H9 (cell line): Measurements from ENCODE around the gene ABCC2. TPM values are rescaled to one million over a fixed set of nuclear protein-coding genes. Genes with fewer than 3 reads are reported as not detected.

ENCODE experiments used
- DNase-seq: peaks from one replicate; pipeline ENCODE4 v3.0.0-alpha.2; 2017
- H2AFZ ChIP-seq: one replicate; pipeline ENCODE4 v1.6.1; 2013; ENCODE audit warnings: mild to moderate bottlenecking, low read length, control low read depth, moderate library complexity
- H2AK5ac ChIP-seq: 2 replicates; pipeline ENCODE4 v1.6.1; 2013; ENCODE audit warnings: low read length, control low read depth, mixed read lengths; ENCODE audit not compliant: insufficient read length
- H2BK120ac ChIP-seq: one replicate; pipeline ENCODE4 v1.6.1; 2013; ENCODE audit warnings: low read depth, mild to moderate bottlenecking, low read length, control low read depth, inconsistent platforms; ENCODE audit not compliant: poor library complexity, severe bottlenecking
- H2BK12ac ChIP-seq: 2 replicates; pipeline ENCODE4 v1.6.1; 2013; ENCODE audit warnings: low read length, control low read depth, mixed read lengths, low read depth; ENCODE audit not compliant: insufficient read length
- H2BK15ac ChIP-seq: 2 replicates; pipeline ENCODE4 v1.6.1; 2013; ENCODE audit warnings: low read depth, low read length, control low read depth
- H2BK20ac ChIP-seq: one replicate; pipeline ENCODE4 v1.6.1; 2013; ENCODE audit warnings: low read depth, mild to moderate bottlenecking, low read length, control low read depth, inconsistent platforms; ENCODE audit not compliant: poor library complexity, severe bottlenecking
- H2BK5ac ChIP-seq: 2 replicates; pipeline ENCODE4 v1.6.1; 2013; ENCODE audit warnings: low read length, control low read depth, mixed read lengths; ENCODE audit not compliant: insufficient read length
- H3K14ac ChIP-seq: 2 replicates; pipeline ENCODE4 v1.6.1; 2013; ENCODE audit warnings: low read length, control low read depth; ENCODE audit not compliant: insufficient read depth
- H3K18ac ChIP-seq: 2 replicates; pipeline ENCODE4 v1.6.1; 2013; ENCODE audit warnings: low read depth, mild to moderate bottlenecking, mixed read lengths, low read length, control low read depth; ENCODE audit not compliant: insufficient read length
- H3K23ac ChIP-seq: 2 replicates; pipeline ENCODE4 v1.6.1; 2013; ENCODE audit warnings: low read length, control low read depth, mixed read lengths, low read depth; ENCODE audit not compliant: insufficient read length
- H3K23me2 ChIP-seq: 2 replicates; pipeline ENCODE4 v1.6.1; 2013; ENCODE audit warnings: low read depth, mild to moderate bottlenecking, mixed read lengths, low read length, control low read depth; ENCODE audit not compliant: insufficient read length, poor library complexity, severe bottlenecking
- H3K27ac ChIP-seq: 2 replicates; pipeline ENCODE4 v1.5.1; 2013; ENCODE audit warnings: low read length, control low read depth, mixed read lengths, low read depth; ENCODE audit not compliant: insufficient read length
- H3K27me3 ChIP-seq: 2 replicates; pipeline ENCODE4 v1.6.1; 2013; ENCODE audit warnings: low read length, control low read depth, inconsistent platforms; ENCODE audit not compliant: insufficient read depth
- H3K4ac ChIP-seq: 2 replicates; pipeline ENCODE4 v1.6.1; 2013; ENCODE audit warnings: low read depth, mild to moderate bottlenecking, control low read depth, inconsistent platforms, low read length, moderate library complexity
- H3K4me1 ChIP-seq: 2 replicates; pipeline ENCODE4 v1.6.1; 2013; ENCODE audit warnings: low read length, control low read depth, inconsistent platforms; ENCODE audit not compliant: insufficient read depth
- H3K4me2 ChIP-seq: 2 replicates; pipeline ENCODE4 v1.6.1; 2013; ENCODE audit warnings: low read length, control low read depth, mixed read lengths; ENCODE audit not compliant: insufficient read length, insufficient read depth
- H3K56ac ChIP-seq: 2 replicates; pipeline ENCODE4 v1.6.1; 2013; ENCODE audit warnings: low read depth, mild to moderate bottlenecking, mixed read lengths, low read length, control low read depth; ENCODE audit not compliant: insufficient read length
- H3K79me1 ChIP-seq: 2 replicates; pipeline ENCODE4 v1.6.1; 2013; ENCODE audit warnings: low read depth, mild to moderate bottlenecking, moderate library complexity, low read length, control low read depth, inconsistent platforms; ENCODE audit not compliant: insufficient read depth, poor library complexity, severe bottlenecking
- H3K79me2 ChIP-seq: 2 replicates; pipeline ENCODE4 v1.6.1; 2013; ENCODE audit warnings: low read length, control low read depth, inconsistent platforms; ENCODE audit not compliant: insufficient read depth
- H3K9ac ChIP-seq: 2 replicates; pipeline ENCODE4 v1.6.1; 2013; ENCODE audit warnings: low read length, control low read depth, mixed read lengths; ENCODE audit not compliant: insufficient read length; ENCODE audit errors: extremely low read depth
- H3K9me3 ChIP-seq: one replicate; pipeline ENCODE4 v1.6.1; 2013; ENCODE audit warnings: low read depth, low read length, inconsistent platforms; ENCODE audit not compliant: control insufficient read depth
- H3T11ph ChIP-seq: one replicate; pipeline ENCODE4 v1.6.1; 2013; ENCODE audit warnings: mild to moderate bottlenecking, low read length, control low read depth, inconsistent platforms
- H4K20me1 ChIP-seq: one replicate; pipeline ENCODE4 v1.6.1; 2013; ENCODE audit not compliant: control insufficient read depth, insufficient read length, insufficient read depth
- H4K5ac ChIP-seq: 2 replicates; pipeline ENCODE4 v1.6.1; 2013; ENCODE audit warnings: low read depth, mild to moderate bottlenecking, mixed read lengths, low read length, control low read depth; ENCODE audit not compliant: insufficient read length
- H4K8ac ChIP-seq: replicated peaks from 2 replicates; pipeline ENCODE4 v1.6.1; 2013; ENCODE audit warnings: low read length, control low read depth, mixed read lengths, low read depth; ENCODE audit not compliant: insufficient read length
- H4K91ac ChIP-seq: 2 replicates; pipeline ENCODE4 v1.6.1; 2013; ENCODE audit warnings: low read depth, mild to moderate bottlenecking, moderate library complexity, mixed read lengths, low read length, control low read depth; ENCODE audit not compliant: insufficient read length
- H3K27ac Mint-ChIP-seq, 3 experiments: 2 replicates in 2 of 3; 3 replicates in 1 of 3; pipeline ENCODE4 v1.8.0; 2020 to 2021; ENCODE audit warnings: mixed read lengths in 3 of 3, mild to moderate bottlenecking in 1 of 3, moderate library complexity in 1 of 3
- H3K27me3 Mint-ChIP-seq: 2 replicates; pipeline ENCODE4 v1.8.0; 2021; ENCODE audit warnings: low read depth, mild to moderate bottlenecking, moderate library complexity, mixed read lengths
- H3K36me3 Mint-ChIP-seq, 3 experiments: 2 replicates in 2 of 3; 3 replicates in 1 of 3; pipeline ENCODE4 v1.8.0; 2020 to 2021; ENCODE audit warnings: low read depth in 3 of 3, mixed read lengths in 3 of 3; ENCODE audit not compliant: insufficient read depth in 1 of 3
- H3K4me1 Mint-ChIP-seq, 2 experiments: 2 replicates each; pipeline ENCODE4 v1.8.0; 2020; ENCODE audit warnings: mixed read lengths in 2 of 2
- H3K4me3 Mint-ChIP-seq, 2 experiments: 2 replicates in 1 of 2; 3 replicates in 1 of 2; pipeline ENCODE4 v1.8.0; 2020 to 2021; ENCODE audit warnings: mild to moderate bottlenecking in 2 of 2, mixed read lengths in 2 of 2, moderate library complexity in 1 of 2
- H3K9me3 Mint-ChIP-seq, 2 experiments: 2 replicates in 1 of 2; 3 replicates in 1 of 2; pipeline ENCODE4 v1.8.0; 2020; ENCODE audit warnings: mild to moderate bottlenecking in 2 of 2, mixed read lengths in 2 of 2, moderate library complexity in 1 of 2
- total RNA-seq: library from RNA; stranded (reverse); gene quantifications from 2 replicates; pipeline ENCODE4 v1.2.1, GENCODE V29; 2021
- TF ChIP-seq, protein P1 (sequence below): fragments of 200-600 bp; sonication (generic); conservative IDR thresholded peaks from 3 replicates; pipeline ENCODE4 v1.8.0; 2021; ENCODE audit warnings: antibody characterized with exemption, mild to moderate bottlenecking

Gene ABCC2
- total RNA-seq, 1 experiment from 2014 or later, result 0.68 TPM

DNA sequence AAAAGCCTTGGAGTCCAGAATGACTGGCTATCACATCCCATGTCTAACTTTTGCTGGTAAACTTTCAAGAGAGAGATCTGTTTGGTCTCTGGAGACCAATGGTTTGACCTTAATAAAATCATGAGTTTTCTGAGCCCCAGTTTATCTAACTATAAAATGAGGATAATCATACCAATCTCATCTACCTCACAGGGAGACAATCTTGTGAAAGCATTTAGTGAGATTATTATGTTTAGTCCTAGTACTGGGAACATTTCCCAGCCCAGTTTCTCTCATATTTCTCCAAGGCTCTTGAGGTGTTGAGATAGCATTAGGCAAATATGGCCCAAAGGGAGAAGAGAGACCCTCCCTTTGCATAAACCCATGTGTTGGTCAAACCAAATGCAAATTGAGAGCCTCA is 25.8 kb downstream of the ABCC2 start:
- Histone ChIP-seq H4K20me1 (no peaks in the 10 kb centered on the region), H3K27me3 (no peaks in the 10 kb centered on the region), H4K91ac (no peak overlapping the region), H3K18ac (no peak overlapping the region), H4K5ac (no peak overlapping the region), H3K14ac (no peak overlapping the region), H3K9ac (no peak overlapping the region), H2BK15ac (no peak overlapping the region), H2BK5ac (no peak overlapping the region), H3K23me2 (no peaks in the 10 kb centered on the region), H3K79me1 (no peaks in the 10 kb centered on the region), H2BK20ac (no peak overlapping the region), H3T11ph (no peak overlapping the region), H2BK12ac (no peak overlapping the region), H3K4me1 (no peaks in the 10 kb centered on the region), H3K4me2 (no peak overlapping the region), H3K27ac (no peak overlapping the region), H3K23ac (no peak overlapping the region), H4K8ac (no peak overlapping the region), H3K56ac (no peak overlapping the region), H2AK5ac (no peak overlapping the region), H2AFZ (no peak overlapping the region), H3K9me3 (no peaks in the 10 kb centered on the region), H3K79me2 (no peaks in the 10 kb centered on the region), H2BK120ac (no peak overlapping the region), H3K4ac (no peak overlapping the region)
- Mint-ChIP-seq H3K27me3 (no peaks in the 10 kb centered on the region; the same call in 1 of the 2 replicates), H3K4me1 (no peaks in the 10 kb centered on the region), H3K9me3 (no peaks in the 10 kb centered on the region), H3K4me3 (no peak overlapping the region), H3K27ac (peak overlapping the region in 1 of 3 experiments; percentile 34; a peak in 1 of 7 replicates), H3K36me3 (no peaks in the 10 kb centered on the region)
- TF ChIP-seq, protein P1, sequence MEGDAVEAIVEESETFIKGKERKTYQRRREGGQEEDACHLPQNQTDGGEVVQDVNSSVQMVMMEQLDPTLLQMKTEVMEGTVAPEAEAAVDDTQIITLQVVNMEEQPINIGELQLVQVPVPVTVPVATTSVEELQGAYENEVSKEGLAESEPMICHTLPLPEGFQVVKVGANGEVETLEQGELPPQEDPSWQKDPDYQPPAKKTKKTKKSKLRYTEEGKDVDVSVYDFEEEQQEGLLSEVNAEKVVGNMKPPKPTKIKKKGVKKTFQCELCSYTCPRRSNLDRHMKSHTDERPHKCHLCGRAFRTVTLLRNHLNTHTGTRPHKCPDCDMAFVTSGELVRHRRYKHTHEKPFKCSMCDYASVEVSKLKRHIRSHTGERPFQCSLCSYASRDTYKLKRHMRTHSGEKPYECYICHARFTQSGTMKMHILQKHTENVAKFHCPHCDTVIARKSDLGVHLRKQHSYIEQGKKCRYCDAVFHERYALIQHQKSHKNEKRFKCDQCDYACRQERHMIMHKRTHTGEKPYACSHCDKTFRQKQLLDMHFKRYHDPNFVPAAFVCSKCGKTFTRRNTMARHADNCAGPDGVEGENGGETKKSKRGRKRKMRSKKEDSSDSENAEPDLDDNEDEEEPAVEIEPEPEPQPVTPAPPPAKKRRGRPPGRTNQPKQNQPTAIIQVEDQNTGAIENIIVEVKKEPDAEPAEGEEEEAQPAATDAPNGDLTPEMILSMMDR, result no peak
- DNase-seq, result no peak
